AML-193 (cell line): ENCODE measurements around the gene NBPF9.
"Not testable (repeated sequence)": the region's sequence is repeated elsewhere in the genome, so short reads cannot be mapped to it uniquely, and the experiment has no call there.

Experiments used
- DNase-seq, 2 experiments: peaks; one replicate each; lab custom pipeline; 2025; lab: John Stamatoyannopoulos, UW

The NBPF9 gene

GRCh38 chr1:149015522-149015921 lies 87.8 kb downstream of the NBPF9 start:
- DNase-seq = not testable (repeated sequence)

GRCh38 chr1:149013513-149013912 lies 89.8 kb downstream of the NBPF9 start:
- DNase-seq = not testable (repeated sequence)

- not testable (repeated sequence) for DNase-seq
Observed at GRCh38 chr1:149012599-149012998, 90.8 kb downstream of the NBPF9 start.

- not testable (repeated sequence) for DNase-seq
Observed at GRCh38 chr1:149009761-149010160, 93.6 kb downstream of the NBPF9 start.

- DNase-seq = not testable (repeated sequence)
Observed at GRCh38 chr1:149008769-149009168, 94.6 kb downstream of the NBPF9 start.

GRCh38 chr1:149008326-149008725 lies 95.0 kb downstream of the NBPF9 start:
- DNase-seq = not testable (repeated sequence)
